NCI-H82 (cell line): ENCODE results near the gene ALOXE3.
"Not testable (repeated sequence)": the region's sequence is repeated elsewhere in the genome, so short reads cannot be mapped to it uniquely, and the experiment has no call there.

Experiments used
- DNase-seq: peaks from one replicate; lab custom pipeline; 2025; lab: John Stamatoyannopoulos, UW

Gene ALOXE3

GRCh38 chr17:8091033-8091687 lies 27.2 kb downstream of the ALOXE3 start:
- DNase-seq, result no peak

GRCh38 chr17:8089728-8090127 lies 28.6 kb downstream of the ALOXE3 start:
- DNase-seq, result no peak

GRCh38 chr17:8087952-8088230 lies 30.4 kb downstream of the ALOXE3 start:
- no peak for DNase-seq

- no peak for DNase-seq
These were observed 31.0 kb downstream of the ALOXE3 start, which contains the start of gene ALOX12B for GRCh38 chr17:8087075-8087951. TSS of gene ALOX12B (minus strand) at chr17:8087716. CDS start at chr17:8087442, 274 bp downstream.

GRCh38 chr17:8084250-8084649 lies 34.1 kb downstream of the ALOXE3 start:
- DNase-seq, result no peak

- peak; percentile 33 for DNase-seq
These were observed 36.0 kb downstream of the ALOXE3 start for GRCh38 chr17:8082292-8082691.

GRCh38 chr17:8081876-8082275 lies 36.4 kb downstream of the ALOXE3 start:
- no peak for DNase-seq

- no peak for DNase-seq
These were observed 37.5 kb downstream of the ALOXE3 start for GRCh38 chr17:8080799-8081219.

GRCh38 chr17:8080208-8080798 lies 38.0 kb downstream of the ALOXE3 start:
- peak; percentile 66 for DNase-seq

- peak; percentile 92 for DNase-seq
These were observed 38.8 kb downstream of the ALOXE3 start for GRCh38 chr17:8079291-8080207.

- not testable (repeated sequence) for DNase-seq
These were observed 40.4 kb downstream of the ALOXE3 start for GRCh38 chr17:8077939-8078338.

- no peak for DNase-seq
These were observed 41.6 kb downstream of the ALOXE3 start for GRCh38 chr17:8076502-8077266.

GRCh38 chr17:8075574-8076342 lies 42.6 kb downstream of the ALOXE3 start:
- no peak for DNase-seq

- no peak for DNase-seq
These were observed 43.2 kb downstream of the ALOXE3 start for GRCh38 chr17:8075081-8075480.

- DNase-seq, result no peak
These were observed 43.8 kb downstream of the ALOXE3 start for GRCh38 chr17:8074554-8074953.

- DNase-seq, result peak; percentile 91
These were observed 44.5 kb downstream of the ALOXE3 start for GRCh38 chr17:8073627-8074484.

GRCh38 chr17:8072729-8073461 lies 45.4 kb downstream of the ALOXE3 start:
- no peak for DNase-seq

GRCh38 chr17:8072341-8072728 lies 46.0 kb downstream of the ALOXE3 start:
- DNase-seq, result no peak

GRCh38 chr17:8071496-8071895 lies 46.8 kb downstream of the ALOXE3 start:
- DNase-seq, result no peak
